Type B pancreatic cell (in vitro differentiated cells): ENCODE results near the gene NEGR1. TPM values are rescaled to one million over a fixed set of nuclear protein-coding genes. Genes with fewer than 3 reads are reported as not detected.
A peak's percentile ranks its signal among the peaks of the same experiment; 100 is the strongest.

Experiments
- DNase-seq: peaks from one replicate; pipeline ENCODE4 v3.0.0; 2021; ENCODE audit warnings: mixed read lengths; ENCODE audit not compliant: unreplicated experiment; ENCODE audit errors: extremely low spot score
- H3K27ac Mint-ChIP-seq: 2 replicates; pipeline ENCODE4 v1.8.0; 2021; ENCODE audit warnings: mild to moderate bottlenecking, mixed read lengths
- H3K27me3 Mint-ChIP-seq: 2 replicates; pipeline ENCODE4 v1.8.0; 2021; ENCODE audit warnings: mixed read lengths
- H3K36me3 Mint-ChIP-seq: 2 replicates; pipeline ENCODE4 v1.8.0; 2021; ENCODE audit warnings: mixed read lengths
- H3K4me1 Mint-ChIP-seq: one replicate; pipeline ENCODE4 v1.8.0; 2021; ENCODE audit warnings: mixed read lengths; ENCODE audit not compliant: unreplicated experiment
- H3K4me3 Mint-ChIP-seq: 2 replicates; pipeline ENCODE4 v1.8.0; 2021; ENCODE audit warnings: mild to moderate bottlenecking, mixed read lengths
- H3K9me3 Mint-ChIP-seq: 2 replicates; pipeline ENCODE4 v1.8.0; 2021; ENCODE audit warnings: mixed read lengths
- total RNA-seq: library from RNA; stranded (reverse); gene quantifications from 2 replicates; pipeline ENCODE4 v1.2.1, GENCODE V29; 2021; ENCODE audit warnings: low replicate concordance
- TF ChIP-seq, protein P1 (sequence below): fragments of 200-600 bp; sonication (generic); conservative IDR thresholded peaks from 2 replicates; pipeline ENCODE4 v1.5.0; 2021; ENCODE audit warnings: antibody characterized with exemption, mild to moderate bottlenecking

The NEGR1 gene
- total RNA-seq, 1 donor from 2014 or later = 22.5 TPM

DNA sequence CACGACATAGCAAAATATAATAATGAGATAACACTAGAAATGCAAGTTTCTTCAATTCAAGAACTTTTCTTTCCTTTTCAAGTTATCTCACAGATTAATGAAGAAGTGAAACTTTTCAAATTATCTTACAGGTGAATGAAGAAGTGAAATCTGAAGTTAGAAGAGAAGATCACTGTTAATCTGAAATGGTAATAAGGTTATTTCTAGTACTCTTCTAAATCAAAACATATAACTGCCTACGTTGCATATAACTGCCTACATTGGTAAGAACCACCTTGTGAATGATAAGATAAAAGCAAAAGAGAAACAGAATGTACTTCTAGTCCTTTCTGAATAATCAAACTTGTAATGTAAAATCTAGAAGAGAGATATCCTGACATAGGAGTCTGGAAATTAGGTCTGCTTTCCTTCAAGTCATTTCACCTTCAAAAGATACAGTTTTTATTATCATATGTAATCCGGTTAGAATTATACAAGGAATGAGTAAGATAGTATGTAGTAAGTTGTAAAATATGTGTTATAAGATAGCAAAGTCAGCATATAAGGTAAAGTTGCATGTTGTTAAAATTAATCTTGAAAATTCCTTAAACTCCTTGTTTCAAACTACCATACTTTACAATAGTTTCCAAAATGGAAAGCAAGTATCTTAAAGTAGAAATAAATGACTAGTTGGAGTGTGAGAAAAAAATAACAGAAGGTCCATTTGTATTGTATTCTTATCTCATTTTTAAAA is 679.1 kb downstream of the NEGR1 start:
- no peaks in the 10 kb centered on the region for H3K27me3 Mint-ChIP-seq
- TF ChIP-seq, protein P1, sequence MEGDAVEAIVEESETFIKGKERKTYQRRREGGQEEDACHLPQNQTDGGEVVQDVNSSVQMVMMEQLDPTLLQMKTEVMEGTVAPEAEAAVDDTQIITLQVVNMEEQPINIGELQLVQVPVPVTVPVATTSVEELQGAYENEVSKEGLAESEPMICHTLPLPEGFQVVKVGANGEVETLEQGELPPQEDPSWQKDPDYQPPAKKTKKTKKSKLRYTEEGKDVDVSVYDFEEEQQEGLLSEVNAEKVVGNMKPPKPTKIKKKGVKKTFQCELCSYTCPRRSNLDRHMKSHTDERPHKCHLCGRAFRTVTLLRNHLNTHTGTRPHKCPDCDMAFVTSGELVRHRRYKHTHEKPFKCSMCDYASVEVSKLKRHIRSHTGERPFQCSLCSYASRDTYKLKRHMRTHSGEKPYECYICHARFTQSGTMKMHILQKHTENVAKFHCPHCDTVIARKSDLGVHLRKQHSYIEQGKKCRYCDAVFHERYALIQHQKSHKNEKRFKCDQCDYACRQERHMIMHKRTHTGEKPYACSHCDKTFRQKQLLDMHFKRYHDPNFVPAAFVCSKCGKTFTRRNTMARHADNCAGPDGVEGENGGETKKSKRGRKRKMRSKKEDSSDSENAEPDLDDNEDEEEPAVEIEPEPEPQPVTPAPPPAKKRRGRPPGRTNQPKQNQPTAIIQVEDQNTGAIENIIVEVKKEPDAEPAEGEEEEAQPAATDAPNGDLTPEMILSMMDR = no peak
- H3K4me3 Mint-ChIP-seq = no peak overlapping the region
- no peak for DNase-seq
- no peaks in the 10 kb centered on the region for H3K36me3 Mint-ChIP-seq
- H3K4me1 Mint-ChIP-seq = no peaks in the 10 kb centered on the region
- H3K27ac Mint-ChIP-seq = no peak overlapping the region
- H3K9me3 Mint-ChIP-seq = no peaks in the 10 kb centered on the region

DNA sequence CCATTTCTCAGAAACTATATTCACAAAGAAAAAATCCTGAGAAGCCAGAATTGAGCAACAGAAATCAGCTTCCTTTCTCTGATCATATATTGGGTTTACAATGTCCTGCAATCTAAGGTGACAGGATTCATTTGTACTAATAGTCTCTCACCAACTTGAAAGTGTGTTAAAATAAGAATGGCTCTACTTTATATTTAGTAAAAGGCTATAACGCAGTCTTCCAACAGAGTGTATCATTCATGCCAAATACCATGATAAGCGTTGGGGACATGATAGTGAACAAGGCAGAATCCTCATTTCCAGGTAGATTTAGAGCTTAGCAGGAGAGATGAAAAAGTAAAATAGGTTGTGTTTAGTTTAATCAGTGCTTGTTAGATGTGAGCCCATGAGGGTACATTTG is 682.3 kb downstream of the NEGR1 start:
- TF ChIP-seq, protein P1 = no peak
- H3K27ac Mint-ChIP-seq = no peak overlapping the region
- no peak overlapping the region for H3K4me3 Mint-ChIP-seq
- no peaks in the 10 kb centered on the region for H3K27me3 Mint-ChIP-seq
- DNase-seq = no peak
- H3K36me3 Mint-ChIP-seq = no peaks in the 10 kb centered on the region
- no peaks in the 10 kb centered on the region for H3K4me1 Mint-ChIP-seq
- no peaks in the 10 kb centered on the region for H3K9me3 Mint-ChIP-seq

DNA sequence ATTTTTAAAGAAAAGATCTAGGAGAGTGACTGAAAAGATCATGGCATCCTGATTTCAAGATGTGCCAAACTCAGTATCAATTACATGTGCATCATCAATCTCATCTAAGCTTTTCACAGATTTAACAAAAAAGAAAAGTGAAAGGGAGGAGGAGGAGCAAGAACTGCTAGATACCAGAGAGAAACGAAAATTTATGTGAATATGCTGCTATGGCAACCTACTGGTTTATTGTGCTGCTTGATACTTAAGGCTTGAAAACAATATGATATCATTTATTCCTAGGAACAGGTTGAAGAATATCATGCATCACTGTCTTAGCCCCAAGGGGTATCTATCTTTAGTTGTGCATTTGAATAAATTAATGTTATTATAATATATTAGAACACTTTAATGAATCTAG is 683.0 kb downstream of the NEGR1 start:
- no peak for DNase-seq
- TF ChIP-seq, protein P1 = no peak
- H3K4me3 Mint-ChIP-seq = no peak overlapping the region
- no peaks in the 10 kb centered on the region for H3K36me3 Mint-ChIP-seq
- H3K4me1 Mint-ChIP-seq = no peaks in the 10 kb centered on the region
- no peak overlapping the region for H3K27ac Mint-ChIP-seq
- no peaks in the 10 kb centered on the region for H3K9me3 Mint-ChIP-seq
- H3K27me3 Mint-ChIP-seq = no peaks in the 10 kb centered on the region

DNA sequence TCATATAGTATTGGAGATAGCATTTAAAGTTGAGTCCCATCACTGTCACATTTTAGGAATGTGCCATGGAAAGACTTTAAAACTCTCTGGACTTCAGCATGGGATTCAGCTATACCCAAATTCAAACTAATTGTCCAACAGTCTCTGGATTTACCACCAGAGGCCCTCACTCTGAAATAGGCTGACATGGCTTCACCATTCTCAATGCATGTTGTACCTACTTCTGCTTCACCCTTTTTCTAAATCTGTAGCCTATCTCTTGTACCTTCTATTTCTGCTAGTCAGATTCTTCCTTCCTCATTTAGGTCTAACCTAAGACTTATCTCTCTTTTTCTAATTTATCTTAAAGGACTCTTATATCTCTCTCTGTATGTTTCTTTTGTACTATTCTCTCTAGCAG is 688.8 kb downstream of the NEGR1 start:
- Mint-ChIP-seq H3K4me3 (no peak overlapping the region), H3K27ac (no peak overlapping the region), H3K36me3 (no peaks in the 10 kb centered on the region), H3K9me3 (no peaks in the 10 kb centered on the region), H3K27me3 (no peaks in the 10 kb centered on the region), H3K4me1 (no peaks in the 10 kb centered on the region)
- no peak for DNase-seq
- TF ChIP-seq, protein P1 = peak; percentile 41

DNA sequence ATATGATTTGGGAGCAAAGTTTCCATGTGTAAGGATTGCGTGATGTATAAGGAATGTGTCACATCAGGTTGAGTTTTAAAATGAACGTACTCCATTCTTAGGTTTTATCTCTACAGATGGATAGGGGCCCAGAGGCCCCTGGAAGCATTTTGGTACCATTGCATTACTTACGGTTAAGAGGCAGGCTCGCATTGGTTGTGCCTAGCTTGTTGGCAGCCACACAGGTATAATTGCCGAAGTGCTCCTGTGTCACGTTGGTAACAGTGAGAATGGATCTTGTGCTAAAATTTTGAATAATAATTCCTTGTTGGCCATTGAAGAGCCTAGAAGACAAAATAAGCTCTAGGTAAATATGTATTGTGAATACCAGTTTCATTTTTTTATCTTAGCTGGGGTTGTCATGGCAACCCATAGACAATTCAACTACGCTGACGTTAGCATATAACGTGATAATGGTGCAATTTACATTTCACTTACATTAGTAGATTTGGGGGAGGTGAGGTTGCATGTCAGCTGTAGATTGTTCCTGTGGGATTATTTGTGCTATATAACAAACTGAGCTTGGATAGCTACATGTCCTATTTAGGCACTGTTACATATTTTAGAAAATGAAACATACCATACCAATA is 689.6 kb downstream of the NEGR1 start:
- no peak overlapping the region for H3K4me3 Mint-ChIP-seq
- H3K27me3 Mint-ChIP-seq = no peaks in the 10 kb centered on the region
- H3K9me3 Mint-ChIP-seq = no peaks in the 10 kb centered on the region
- no peak for DNase-seq
- H3K4me1 Mint-ChIP-seq = no peaks in the 10 kb centered on the region
- TF ChIP-seq, protein P1 = no peak
- H3K27ac Mint-ChIP-seq = no peak overlapping the region
- H3K36me3 Mint-ChIP-seq = no peaks in the 10 kb centered on the region
